ENCODE results near the gene PDCD1. TPM values are rescaled to one million over a fixed set of nuclear protein-coding genes. Genes with fewer than 3 reads are reported as not detected.

Gene PDCD1
- total RNA-seq, 2 donors from 2014 or later = 13.1 to 77.6 TPM

DNA sequence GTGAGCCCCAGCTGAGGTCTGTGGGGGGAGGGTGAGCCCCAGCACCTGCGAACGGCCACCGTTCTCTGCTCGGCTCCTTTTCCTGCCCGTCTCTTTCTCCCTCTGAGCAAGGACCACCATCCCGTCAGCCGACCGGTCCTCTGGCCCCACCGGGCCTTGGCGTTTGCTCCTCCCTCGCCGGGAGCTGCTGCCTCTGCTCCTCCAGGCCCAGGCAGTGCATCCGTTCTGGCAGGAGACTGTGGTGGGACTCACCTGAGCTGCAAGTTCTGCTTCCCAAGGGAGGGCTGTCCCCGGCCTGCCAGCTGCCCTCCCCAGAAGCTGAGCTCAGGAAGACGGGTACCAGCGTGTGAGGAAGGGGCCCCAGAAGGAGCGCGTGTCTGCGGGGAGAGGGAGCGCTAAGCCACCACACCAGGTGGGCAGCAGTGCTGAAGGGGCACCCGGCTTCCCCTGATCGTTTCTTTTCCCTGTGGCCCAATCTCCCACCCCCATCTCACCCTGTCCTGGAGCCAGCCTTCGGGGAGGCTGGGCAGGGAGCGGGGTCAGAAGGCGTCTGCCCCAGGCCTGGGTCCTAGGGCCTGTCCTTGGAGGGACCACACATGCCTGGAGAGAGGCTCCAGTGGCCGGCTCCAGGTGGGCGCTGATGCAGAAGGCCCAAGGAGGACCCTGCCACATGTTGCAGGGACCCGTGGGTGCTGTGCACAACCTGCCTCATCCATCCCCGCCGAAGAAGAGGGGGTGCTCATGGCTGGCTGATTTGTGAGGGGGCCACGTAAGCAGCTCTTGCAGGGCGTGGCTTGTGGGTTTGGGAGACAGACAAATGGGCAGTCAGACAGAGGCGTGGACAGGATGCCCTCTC, 8.3 kb upstream of the PDCD1 start:
- no peak for ATAC-seq (replicated peaks)
- Mint-ChIP-seq H3K27ac (no peak overlapping the region), H3K9me3 (peaks cover 6% of the 10 kb centered on the region), H3K4me3 (no peak overlapping the region), H3K4me1 (peaks cover 41% of the 10 kb centered on the region), H3K36me3 (ENCODE audit: low read depth) (peaks cover 13% of the 10 kb centered on the region), H3K27me3 (peaks cover 16% of the 10 kb centered on the region)

DNA sequence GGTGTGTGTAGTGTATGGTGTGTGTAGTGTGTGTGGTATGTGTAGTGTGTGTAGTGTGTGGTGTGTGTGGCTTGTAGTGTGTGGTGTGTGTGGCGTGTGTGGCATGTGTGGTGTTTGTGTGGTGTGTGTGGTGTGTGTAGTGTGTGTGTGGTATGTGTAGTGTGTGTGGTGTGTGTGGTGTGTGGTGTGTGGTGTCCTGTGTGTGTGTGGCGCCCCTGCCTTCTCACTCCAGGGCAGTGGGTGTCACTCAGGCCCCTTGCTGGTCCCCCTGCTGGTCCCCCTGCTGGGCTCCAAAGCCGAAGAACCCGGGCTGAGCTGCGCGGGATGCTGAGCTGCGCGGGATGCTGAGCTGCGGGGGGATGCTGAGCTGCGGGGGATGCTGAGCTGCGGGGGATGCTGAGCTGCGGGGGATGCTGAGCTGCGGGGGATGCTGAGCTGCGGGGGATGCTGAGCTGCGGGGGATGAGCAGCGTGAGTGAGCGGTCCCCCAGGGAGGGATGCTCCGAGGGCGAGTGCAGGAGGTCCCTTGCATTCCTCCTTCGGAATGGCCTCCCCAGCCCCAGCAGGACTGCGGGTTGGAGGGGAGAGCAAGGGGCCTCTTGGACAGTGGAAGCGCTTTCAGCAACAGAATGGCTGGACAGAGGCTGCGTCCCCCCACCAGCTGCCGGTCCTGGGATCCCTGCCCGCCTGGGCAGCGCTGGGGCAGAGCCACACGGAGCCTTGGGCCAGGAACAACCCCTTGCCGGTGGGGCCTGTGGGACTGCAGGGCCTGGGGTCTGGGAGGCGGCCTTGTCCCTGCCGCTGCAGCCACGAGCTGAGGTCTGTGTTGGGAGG, 7.5 kb upstream of the PDCD1 start:
- Mint-ChIP-seq H3K4me1 (peaks cover 50% of the 10 kb centered on the region), H3K36me3 (ENCODE audit: low read depth) (peaks cover 13% of the 10 kb centered on the region), H3K27ac (peak overlapping the region; percentile 3), H3K9me3 (peaks cover 14% of the 10 kb centered on the region), H3K4me3 (no peak overlapping the region), H3K27me3 (peaks cover 16% of the 10 kb centered on the region)
- ATAC-seq (replicated peaks) = no peak

DNA sequence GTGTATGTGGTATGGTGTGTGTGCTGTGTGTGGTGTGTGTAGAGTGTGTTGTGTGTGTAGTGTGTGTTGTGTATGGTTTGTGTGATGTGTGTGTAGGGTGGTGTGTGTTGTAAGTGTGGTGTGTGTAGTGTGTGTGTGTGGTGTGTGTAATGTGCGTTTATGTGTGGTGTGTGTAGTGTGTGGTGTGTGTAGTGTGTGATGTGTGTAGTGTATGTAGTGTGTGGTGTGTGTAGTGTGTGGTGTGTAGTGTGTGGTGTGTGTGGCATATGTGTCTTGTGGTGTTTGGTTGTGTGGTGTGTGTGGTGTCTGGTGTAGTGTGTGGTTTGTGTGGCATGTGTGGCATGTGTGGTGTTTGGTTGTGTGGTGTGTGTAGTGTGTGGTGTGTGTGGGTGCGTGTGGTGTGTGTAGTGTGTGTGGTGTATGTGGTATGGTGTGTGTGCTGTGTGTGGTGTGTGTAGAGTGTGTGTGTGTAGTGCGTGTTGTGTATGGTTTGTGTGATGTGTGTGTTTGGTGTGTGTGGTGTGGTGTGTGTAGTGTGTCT, 6.8 kb upstream of the PDCD1 start:
- ATAC-seq (replicated peaks) = no peak
- no peak overlapping the region for H3K4me3 Mint-ChIP-seq
- peaks cover 16% of the 10 kb centered on the region for H3K27me3 Mint-ChIP-seq
- peaks cover 14% of the 10 kb centered on the region for H3K9me3 Mint-ChIP-seq
- H3K36me3 Mint-ChIP-seq (ENCODE audit: low read depth) = peaks cover 13% of the 10 kb centered on the region
- H3K4me1 Mint-ChIP-seq = peaks cover 53% of the 10 kb centered on the region
- H3K27ac Mint-ChIP-seq = peak overlapping the region; percentile 3

DNA sequence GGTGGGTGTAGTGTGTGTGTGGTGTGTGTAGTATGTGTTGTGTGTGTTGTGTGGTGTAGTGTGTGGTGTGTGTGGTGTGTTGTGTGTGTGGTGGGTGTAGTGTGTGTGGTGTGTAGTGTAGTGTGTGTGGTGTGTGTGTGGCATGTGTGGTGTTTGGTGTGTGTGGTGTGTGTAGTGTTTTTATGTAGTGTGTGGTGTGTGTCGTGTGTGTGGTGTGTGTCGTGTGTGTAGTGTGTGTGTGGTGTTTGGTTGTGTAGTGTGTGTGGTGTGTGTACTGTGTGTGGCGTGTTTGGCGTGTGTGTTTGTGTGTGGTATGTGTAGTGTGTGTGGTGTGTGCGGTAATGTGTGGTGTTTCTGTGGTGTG, 6.1 kb upstream of the PDCD1 start:
- Mint-ChIP-seq H3K4me3 (no peak overlapping the region), H3K36me3 (ENCODE audit: low read depth) (peaks cover 15% of the 10 kb centered on the region), H3K4me1 (peaks cover 54% of the 10 kb centered on the region), H3K27ac (peak overlapping the region; percentile 3), H3K9me3 (peaks cover 14% of the 10 kb centered on the region), H3K27me3 (peaks cover 16% of the 10 kb centered on the region)
- no peak for ATAC-seq (replicated peaks)

DNA sequence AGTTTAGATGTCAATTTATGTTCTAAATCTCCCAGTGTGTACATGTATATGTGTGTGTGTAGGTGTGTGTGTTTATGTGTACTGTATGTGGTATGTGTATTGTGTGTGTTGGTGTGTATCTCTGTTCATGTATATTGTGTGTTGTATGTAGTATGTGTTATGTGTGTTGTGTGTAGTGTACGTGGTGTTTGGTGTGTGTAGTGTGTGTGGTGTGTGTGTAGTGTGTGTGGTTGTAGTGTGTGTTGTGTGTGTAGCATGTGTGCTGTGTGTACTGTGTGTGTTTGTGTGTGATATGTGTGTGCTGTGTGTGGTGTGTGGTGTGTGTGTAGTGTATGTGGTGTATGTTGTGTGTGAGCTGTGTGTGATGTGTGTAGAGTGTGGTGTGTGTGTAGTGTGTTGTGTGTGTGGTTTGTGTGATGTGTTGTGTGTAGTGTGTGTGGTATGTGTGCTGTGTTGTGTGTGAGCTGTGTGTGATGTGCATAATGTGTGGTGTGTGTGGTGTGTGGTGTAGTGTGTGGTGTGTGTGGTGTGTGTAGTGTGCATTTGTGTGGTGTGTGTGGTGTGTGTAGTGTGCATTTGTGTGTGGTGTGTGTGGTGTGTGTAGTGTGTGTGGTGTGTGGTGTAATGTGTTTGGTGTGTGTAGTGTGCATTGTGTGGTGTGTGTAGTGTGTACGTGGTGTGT, 5.6 kb upstream of the PDCD1 start:
- peak overlapping the region; percentile 56 for H3K4me3 Mint-ChIP-seq
- peaks cover 14% of the 10 kb centered on the region for H3K9me3 Mint-ChIP-seq
- H3K27ac Mint-ChIP-seq = peak overlapping the region; percentile 56
- ATAC-seq (replicated peaks) = no peak
- H3K4me1 Mint-ChIP-seq = peaks cover 58% of the 10 kb centered on the region
- H3K36me3 Mint-ChIP-seq (ENCODE audit: low read depth) = peaks cover 20% of the 10 kb centered on the region
- peaks cover 16% of the 10 kb centered on the region for H3K27me3 Mint-ChIP-seq

DNA sequence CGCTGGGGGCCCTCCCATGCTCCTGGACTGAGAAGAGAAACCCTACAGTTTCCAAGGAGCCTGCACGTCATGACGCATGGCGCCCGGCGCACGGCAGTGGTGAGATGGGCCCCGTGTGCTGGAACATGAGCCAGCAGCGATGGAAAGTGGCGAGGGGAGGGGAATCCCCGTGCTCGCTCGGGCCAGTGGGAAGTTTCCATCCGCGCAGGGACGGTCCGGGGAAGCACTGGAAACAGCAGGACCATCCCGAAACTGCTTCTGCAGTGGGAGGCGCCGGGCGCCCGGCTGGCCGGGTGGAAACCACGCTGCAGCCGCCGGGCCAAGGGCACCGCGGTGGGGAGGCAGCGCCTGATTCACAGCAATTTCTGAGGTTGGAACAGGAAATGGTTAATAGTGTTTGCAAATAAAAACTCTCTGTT, 4.9 kb upstream of the PDCD1 start:
- Mint-ChIP-seq H3K27me3 (peaks cover 16% of the 10 kb centered on the region), H3K4me3 (peak overlapping the region; percentile 56), H3K4me1 (peaks cover 56% of the 10 kb centered on the region), H3K36me3 (ENCODE audit: low read depth) (peaks cover 23% of the 10 kb centered on the region), H3K9me3 (peaks cover 14% of the 10 kb centered on the region), H3K27ac (peak overlapping the region; percentile 56)
- peak; percentile 70 for ATAC-seq (replicated peaks)

DNA sequence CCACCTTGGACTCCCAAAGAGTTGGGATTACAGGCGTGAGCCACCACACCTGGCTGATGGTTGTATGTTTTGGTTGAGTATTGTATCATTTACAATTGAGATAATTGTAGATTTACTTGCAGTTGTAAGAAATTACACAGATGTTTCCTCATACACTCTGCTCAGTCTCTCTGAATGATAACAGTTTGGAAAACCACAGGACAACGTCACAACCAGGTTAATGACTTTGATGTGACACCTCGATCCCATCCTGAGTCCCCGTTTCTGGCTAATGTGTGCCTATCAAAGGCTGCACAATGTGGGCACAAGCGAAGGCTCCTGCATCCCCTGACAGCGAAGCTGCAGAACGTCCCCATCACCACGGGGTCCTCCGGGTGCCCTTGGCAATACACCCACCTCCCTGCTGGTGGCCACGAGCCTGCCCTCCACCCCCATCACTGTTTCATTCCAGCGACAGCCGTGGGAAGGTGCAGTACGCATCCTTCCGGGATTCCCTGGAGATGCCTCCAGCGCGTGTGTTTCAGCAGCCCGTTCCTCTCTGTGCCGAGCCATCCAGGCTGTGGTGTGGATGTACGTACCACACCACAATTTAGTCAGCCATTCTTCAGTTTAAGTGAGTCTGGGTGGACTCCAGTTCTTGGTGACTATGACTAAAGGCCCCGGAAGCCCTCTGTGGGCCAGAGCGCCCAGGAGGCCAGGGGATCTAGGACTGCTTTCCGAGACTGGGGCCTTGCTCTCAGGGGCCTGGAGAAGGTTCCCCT, 4.3 kb upstream of the PDCD1 start:
- peaks cover 50% of the 10 kb centered on the region for H3K4me1 Mint-ChIP-seq
- H3K4me3 Mint-ChIP-seq = peak overlapping the region; percentile 56
- peaks cover 29% of the 10 kb centered on the region for H3K36me3 Mint-ChIP-seq (ENCODE audit: low read depth)
- peaks cover 12% of the 10 kb centered on the region for H3K27me3 Mint-ChIP-seq
- ATAC-seq (replicated peaks) = peak; percentile 64
- peak overlapping the region; percentile 56 for H3K27ac Mint-ChIP-seq
- H3K9me3 Mint-ChIP-seq = peaks cover 14% of the 10 kb centered on the region

DNA sequence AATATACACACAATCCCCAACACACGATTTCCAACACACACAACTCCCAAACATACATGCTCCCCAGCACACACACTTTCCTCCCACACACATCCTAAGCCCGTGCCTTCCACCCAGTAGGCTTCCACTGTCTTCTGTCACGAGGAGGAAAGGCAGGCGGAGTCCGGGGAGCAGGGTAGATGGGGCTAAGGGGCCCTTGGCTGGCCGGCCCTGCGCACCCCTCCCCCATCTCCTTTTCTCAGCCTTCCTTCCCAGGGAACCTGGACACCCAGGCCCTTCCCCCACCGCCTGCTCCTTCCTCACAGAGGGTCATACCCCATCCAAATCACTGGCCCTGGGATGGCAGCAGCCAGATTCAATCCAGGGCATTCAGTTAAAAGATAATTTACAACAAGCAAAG, 3.4 kb upstream of the PDCD1 start:
- H3K4me1 Mint-ChIP-seq = peaks cover 50% of the 10 kb centered on the region
- peak overlapping the region; percentile 56 for H3K27ac Mint-ChIP-seq
- ATAC-seq (replicated peaks) = no peak
- peaks cover 12% of the 10 kb centered on the region for H3K27me3 Mint-ChIP-seq
- H3K4me3 Mint-ChIP-seq = peak overlapping the region; percentile 56
- peaks cover 38% of the 10 kb centered on the region for H3K36me3 Mint-ChIP-seq (ENCODE audit: low read depth)
- H3K9me3 Mint-ChIP-seq = peaks cover 14% of the 10 kb centered on the region

DNA sequence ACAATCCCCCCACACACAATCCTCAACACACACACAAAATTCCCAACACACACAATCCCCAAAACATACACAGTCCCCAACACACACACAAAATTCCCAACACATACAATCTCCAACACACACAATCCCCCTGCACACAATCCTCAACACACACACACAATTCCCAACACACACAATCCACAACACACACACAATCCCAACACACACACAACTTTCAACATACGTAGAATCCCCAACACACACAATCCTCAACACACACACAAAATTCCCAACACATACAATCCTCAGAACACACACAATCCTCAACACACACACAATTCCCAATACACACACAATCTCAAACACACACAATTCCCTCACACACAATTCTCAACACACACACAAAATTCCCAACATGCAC, 2.6 kb upstream of the PDCD1 start:
- Mint-ChIP-seq H3K4me3 (peak overlapping the region; percentile 56), H3K36me3 (ENCODE audit: low read depth) (peaks cover 46% of the 10 kb centered on the region), H3K9me3 (peaks cover 14% of the 10 kb centered on the region)

DNA sequence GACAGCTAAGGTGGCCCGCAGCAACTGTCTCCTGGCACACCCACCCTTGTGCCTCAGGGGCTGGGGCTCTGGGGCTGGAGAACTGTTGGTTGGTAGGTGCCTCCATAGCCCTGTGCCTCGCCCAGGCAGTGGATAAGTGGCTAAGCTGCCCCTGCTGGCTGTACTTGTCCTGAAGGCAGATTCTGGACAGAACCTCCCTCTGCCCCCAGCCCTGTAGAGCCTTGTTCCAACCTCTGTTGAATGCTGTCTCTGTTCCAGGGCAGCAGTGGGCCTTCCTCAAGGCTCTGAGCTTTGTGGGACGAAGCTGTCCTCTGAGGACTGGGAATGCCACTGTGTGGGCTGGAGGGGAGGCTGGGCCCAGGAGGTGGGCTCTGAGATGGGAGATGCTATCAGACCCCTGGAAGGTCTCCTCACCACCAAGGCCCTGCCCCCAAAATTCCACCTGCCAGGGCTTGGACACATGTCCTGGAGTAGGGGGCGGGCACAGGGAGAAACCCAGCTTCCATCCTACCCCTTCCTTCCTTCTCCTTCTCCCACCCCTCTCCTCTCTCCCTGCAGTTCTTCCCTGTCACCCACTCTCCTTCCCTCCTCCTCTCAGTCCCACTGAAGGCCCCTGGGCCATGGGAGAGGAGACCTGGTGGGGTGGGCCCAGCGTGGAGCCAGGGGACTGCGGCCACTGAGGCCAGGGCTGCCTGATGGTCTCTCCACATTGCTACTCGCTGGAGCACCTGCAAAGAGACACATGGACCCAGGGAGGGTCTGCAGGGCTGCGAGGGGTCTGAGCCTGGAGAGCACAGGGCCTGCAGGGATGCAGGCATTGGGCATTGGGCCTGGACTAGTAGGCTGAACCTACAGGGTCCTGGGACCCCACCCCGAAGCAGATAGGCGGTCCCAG, 1.7 kb upstream of the PDCD1 start:
- H3K27ac Mint-ChIP-seq = peak overlapping the region; percentile 94
- peaks cover 7% of the 10 kb centered on the region for H3K27me3 Mint-ChIP-seq
- H3K36me3 Mint-ChIP-seq (ENCODE audit: low read depth) = peaks cover 50% of the 10 kb centered on the region
- H3K4me3 Mint-ChIP-seq = peak overlapping the region; percentile 56
- H3K9me3 Mint-ChIP-seq = peaks cover 14% of the 10 kb centered on the region
- peaks cover 49% of the 10 kb centered on the region for H3K4me1 Mint-ChIP-seq
- ATAC-seq (replicated peaks) = no peak

More for the DNA sequence above, 2.6 kb upstream of the PDCD1 start:
- ATAC-seq (replicated peaks) = no peak
- Mint-ChIP-seq H3K27me3 (peaks cover 12% of the 10 kb centered on the region), H3K4me1 (peaks cover 55% of the 10 kb centered on the region), H3K27ac (peak overlapping the region; percentile 56)

DNA sequence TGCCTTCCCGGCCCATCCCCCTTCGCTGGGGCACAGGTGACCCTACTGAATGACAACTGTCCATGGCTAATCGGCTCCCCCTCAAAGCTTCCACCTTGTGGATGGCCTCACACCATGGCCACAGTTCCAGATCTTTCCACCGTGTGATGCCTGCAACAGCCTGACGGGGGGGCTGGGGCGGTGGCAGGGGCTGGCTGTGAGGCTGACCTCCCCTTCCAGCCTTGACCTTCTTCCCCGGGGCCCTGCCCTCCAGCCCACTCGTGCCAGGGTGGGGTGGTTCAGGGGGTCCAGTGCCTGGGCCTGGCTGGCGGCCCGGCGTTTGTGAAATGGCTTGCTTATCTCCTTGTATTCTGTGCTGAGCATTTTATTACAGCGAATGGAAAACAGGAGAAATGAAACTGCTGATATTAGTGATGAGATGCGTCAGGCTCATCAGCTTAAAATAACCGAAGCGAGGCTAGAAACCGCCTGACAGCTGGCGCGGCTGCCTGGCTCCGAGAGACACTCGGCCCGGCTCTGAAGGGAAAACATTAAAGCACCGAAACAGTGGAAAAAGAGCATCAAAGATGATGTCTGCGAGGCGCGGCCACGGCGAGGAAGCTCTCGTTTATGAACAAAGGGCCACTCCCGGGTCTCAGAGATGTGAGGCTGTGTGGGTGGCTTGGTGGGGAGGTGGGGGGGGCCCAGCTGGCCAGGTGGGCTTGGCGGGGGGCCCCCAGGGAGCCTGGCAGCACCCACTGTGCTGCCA, 916 bp upstream of the PDCD1 start:
- Mint-ChIP-seq H3K27me3 (no peaks in the 10 kb centered on the region), H3K4me3 (peak overlapping the region; percentile 56), H3K4me1 (peaks cover 41% of the 10 kb centered on the region), H3K9me3 (peaks cover 14% of the 10 kb centered on the region), H3K27ac (peak overlapping the region; percentile 94), H3K36me3 (ENCODE audit: low read depth) (peaks cover 51% of the 10 kb centered on the region)
- ATAC-seq (replicated peaks) = peak; percentile 39

DNA sequence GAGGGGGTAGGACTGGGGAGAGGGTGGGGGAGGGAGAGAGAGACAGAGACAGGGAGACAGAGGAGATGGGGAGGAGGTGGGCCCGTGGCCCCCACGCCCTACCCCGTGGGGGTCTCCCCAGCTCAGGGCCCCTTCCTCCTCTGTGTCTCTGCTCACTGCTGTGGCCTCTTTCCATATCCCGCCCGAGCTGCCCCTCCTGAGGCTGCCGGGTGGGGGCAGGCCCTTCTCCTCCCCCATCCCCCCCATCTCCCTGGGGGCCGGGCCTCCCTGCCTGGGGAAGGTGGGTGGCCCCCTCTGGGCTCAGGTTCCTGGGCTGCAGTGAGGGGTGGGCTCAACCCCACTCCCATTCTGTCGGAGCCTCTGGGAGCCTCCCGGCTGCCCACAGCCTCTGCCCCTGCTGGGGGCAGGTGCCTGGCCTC, 332 bp upstream of the PDCD1 start:
- no peaks in the 10 kb centered on the region for H3K27me3 Mint-ChIP-seq

More for the DNA sequence above, 332 bp upstream of the PDCD1 start:
- peak overlapping the region; percentile 94 for H3K27ac Mint-ChIP-seq
- H3K4me1 Mint-ChIP-seq = peaks cover 35% of the 10 kb centered on the region
- H3K9me3 Mint-ChIP-seq = peaks cover 10% of the 10 kb centered on the region
- ATAC-seq (replicated peaks) = peak; percentile 6
- peaks cover 51% of the 10 kb centered on the region for H3K36me3 Mint-ChIP-seq (ENCODE audit: low read depth)
- H3K4me3 Mint-ChIP-seq = peak overlapping the region; percentile 56

Measured in activated T-helper 17 cell treated with anti-CD3 and anti-CD28 coated beads, Interleukin-2, amount 50 U/mL, for 72 hours (primary cell).